ENCODE results near the gene BICDL1.
A peak's percentile ranks its signal among the peaks of the same experiment; 100 is the strongest.
"Not testable (repeated sequence)": the region's sequence is repeated elsewhere in the genome, so short reads cannot be mapped to it uniquely, and the experiment has no call there.

The BICDL1 gene

GRCh38 chr12:120000556-120000955 lies 11.5 kb downstream of the BICDL1 start:
- H3K4me3 ChIP-seq (ENCODE audit: low read length), result no peak overlapping the region
- DNase-seq (ENCODE audit: low read depth), result no peak
- no peak for TF ChIP-seq CTCF (IDR thresholded peaks at IDR 0.05; ENCODE audit: insufficient read depth, low read depth, low read length, missing control alignments)

GRCh38 chr12:120006258-120006975 lies 17.4 kb downstream of the BICDL1 start:
- TF ChIP-seq CTCF (IDR thresholded peaks at IDR 0.05; ENCODE audit: insufficient read depth, low read depth, low read length, missing control alignments), result no peak
- DNase-seq (ENCODE audit: low read depth), result peak; percentile 34
- no peak overlapping the region for H3K4me3 ChIP-seq (ENCODE audit: low read length)

GRCh38 chr12:120007272-120007671 lies 18.2 kb downstream of the BICDL1 start:
- DNase-seq (ENCODE audit: low read depth), result no peak
- H3K4me3 ChIP-seq (ENCODE audit: low read length), result no peak overlapping the region
- no peak for TF ChIP-seq CTCF (IDR thresholded peaks at IDR 0.05; ENCODE audit: insufficient read depth, low read depth, low read length, missing control alignments)

- H3K4me3 ChIP-seq (ENCODE audit: low read length), result no peak overlapping the region
- peak; percentile 35 for DNase-seq (ENCODE audit: low read depth)
- no peak for TF ChIP-seq CTCF (IDR thresholded peaks at IDR 0.05; ENCODE audit: insufficient read depth, low read depth, low read length, missing control alignments)
Observed at GRCh38 chr12:120010661-120011230, 21.7 kb downstream of the BICDL1 start.

- peak; percentile 24 for DNase-seq (ENCODE audit: low read depth)
- no peak overlapping the region for H3K4me3 ChIP-seq (ENCODE audit: low read length)
Observed at GRCh38 chr12:120012067-120012621, 23.1 kb downstream of the BICDL1 start.

GRCh38 chr12:120013659-120014380 lies 24.8 kb downstream of the BICDL1 start:
- no peak for TF ChIP-seq CTCF (IDR thresholded peaks at IDR 0.05; ENCODE audit: insufficient read depth, low read depth, low read length, missing control alignments)
- H3K4me3 ChIP-seq (ENCODE audit: low read length), result no peak overlapping the region
- peak; percentile 27 for DNase-seq (ENCODE audit: low read depth)

More at GRCh38 chr12:120012067-120012621, 23.1 kb downstream of the BICDL1 start:
- TF ChIP-seq CTCF (IDR thresholded peaks at IDR 0.05; ENCODE audit: insufficient read depth, low read depth, low read length, missing control alignments), result no peak

GRCh38 chr12:120014381-120014735 lies 25.3 kb downstream of the BICDL1 start:
- H3K4me3 ChIP-seq (ENCODE audit: low read length), result not testable (repeated sequence)

More at GRCh38 chr12:120014381-120014735, 25.3 kb downstream of the BICDL1 start:
- DNase-seq (ENCODE audit: low read depth), result not testable (repeated sequence)
